Activated CD8-positive, alpha-beta memory T cell treated with anti-CD3 and anti-CD28 coated beads for 48 hours (primary cell): Measurements from ENCODE around the gene KLKB1.
"Not testable (repeated sequence)": the region's sequence is repeated elsewhere in the genome, so short reads cannot be mapped to it uniquely, and the experiment has no call there.

Experiments
- DNase-seq, 3 experiments: peaks; one replicate each; pipeline ENCODE4 v3.0.0-alpha.2; 2020; ENCODE audit warnings: low read depth in 2 of 3, low spot score in 2 of 3

The KLKB1 gene

GRCh38 chr4:186264660-186265059 lies 37.4 kb downstream of the KLKB1 start:
- no peak for DNase-seq

DNA sequence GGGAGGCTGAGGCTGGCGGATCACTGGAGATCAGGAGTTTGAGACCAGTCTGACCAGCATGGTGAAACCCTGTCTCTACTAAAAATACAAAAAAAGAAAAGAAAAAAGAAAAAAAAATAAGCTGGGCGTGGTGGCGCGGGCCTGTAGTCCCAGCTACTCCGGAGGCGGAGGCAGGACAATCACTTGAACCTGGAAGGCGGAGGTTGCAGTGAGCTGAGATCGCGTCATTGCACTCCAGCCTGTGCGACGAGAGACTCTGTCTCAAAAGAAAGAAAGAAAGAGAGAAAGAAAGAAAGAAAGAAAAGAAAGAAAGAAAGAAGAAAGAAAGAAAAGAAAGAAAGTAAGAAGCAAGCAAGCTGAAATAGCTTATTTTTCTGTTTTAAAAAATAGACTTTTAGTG lies 37.9 kb downstream of the KLKB1 start:
- not testable (repeated sequence) for DNase-seq

DNA sequence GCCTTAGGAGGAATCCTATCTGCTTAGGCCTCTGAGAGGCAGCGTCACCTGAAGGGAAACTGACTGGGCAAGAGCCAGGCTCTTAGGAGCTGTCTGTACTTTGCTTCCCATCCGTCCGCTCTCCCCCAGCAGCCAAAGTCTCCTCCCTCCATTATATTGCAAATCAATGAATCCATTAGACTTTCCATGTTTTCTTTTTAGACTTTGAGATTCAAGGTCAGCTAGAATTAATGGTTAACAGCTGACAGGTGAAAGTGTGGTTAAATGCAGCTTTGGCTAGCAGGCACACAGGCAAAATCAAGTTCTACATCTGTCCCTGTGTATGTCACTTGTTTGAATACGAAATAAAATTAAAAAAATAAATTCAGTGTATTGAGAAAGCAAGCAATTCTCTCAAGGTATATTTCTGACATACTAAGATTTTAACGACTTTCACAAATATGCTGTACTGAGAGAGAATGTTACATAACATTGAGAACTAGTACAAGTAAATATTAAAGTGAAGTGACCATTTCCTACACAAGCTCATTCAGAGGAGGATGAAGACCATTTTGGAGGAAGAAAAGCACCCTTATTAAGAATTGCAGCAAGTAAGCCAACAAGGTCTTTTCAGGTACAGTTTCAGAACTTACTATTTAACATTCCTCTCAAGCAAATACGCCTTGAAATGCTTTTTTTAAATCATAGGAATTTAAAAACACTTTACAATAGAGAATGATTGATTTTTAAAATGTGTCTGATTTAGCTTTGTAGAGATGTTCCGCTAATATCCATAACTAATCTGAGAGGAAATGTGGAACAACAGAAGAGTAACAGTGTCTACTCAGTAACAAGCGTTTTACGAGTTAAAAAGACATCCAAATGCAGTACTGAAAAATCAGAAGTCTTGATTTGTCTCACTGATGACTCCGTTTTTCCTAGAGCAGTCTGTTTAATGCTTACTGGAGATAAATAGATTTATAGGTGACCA lies 38.7 kb downstream of the KLKB1 start, which contains the start of gene F11:
Gene F11, plus strand, starts transcription at position 507 of the 970 bp plus-strand sequence. CDS start 948 bp downstream, outside the sequence.
- DNase-seq, result no peak

GRCh38 chr4:186266729-186267456 lies 39.6 kb downstream of the KLKB1 start:
- no peak for DNase-seq

DNA sequence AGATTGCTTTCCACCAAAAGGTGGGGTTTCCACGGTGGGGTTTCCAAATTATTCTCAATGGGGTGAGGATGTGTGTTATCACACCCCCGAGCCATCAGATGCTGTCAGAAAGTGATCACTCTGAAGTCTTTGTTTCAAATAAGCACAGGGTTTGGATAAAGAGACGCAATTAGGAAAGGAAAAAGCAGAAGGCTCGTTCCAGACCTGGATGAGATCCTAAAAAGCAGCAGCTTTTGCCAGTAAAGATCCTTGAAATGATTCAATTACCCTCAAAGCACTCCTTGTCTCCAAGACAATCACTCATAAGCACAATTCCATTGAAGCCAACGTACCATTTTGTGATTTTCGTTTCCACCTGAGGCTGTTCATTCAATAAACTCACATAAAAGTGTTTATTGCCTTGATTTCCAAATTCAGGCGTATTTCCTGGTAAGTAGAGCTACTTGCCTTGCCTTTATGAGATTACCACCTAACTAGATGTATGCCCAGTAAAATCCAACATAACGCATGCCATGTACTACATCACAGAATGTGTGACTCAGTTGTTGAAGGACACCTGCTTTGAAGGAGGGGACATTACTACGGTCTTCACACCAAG lies 43.9 kb downstream of the KLKB1 start:
- DNase-seq, result no peak

- no peak for DNase-seq
These were observed 45.5 kb downstream of the KLKB1 start for GRCh38 chr4:186272699-186273391.

DNA sequence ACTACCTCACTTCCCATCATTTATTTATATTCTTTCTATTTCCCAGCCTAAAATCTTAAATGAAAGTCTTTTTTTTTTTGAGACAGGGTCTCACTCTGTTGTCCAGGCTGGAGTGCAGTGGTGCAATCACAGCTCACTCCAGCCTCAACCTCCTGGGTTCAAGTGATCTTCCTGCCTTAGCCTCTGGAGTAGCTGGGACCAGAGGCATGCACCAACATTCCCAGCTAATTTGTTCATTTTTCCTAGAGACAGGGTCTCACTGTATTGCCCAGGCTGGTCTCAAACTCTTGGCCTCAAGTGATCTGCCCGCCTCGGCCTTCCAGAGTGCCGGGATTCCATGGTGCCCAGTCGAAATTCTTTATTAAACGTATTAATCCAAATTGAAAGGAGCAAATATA lies 46.1 kb downstream of the KLKB1 start:
- DNase-seq, result not testable (repeated sequence)

GRCh38 chr4:186283311-186283710 lies 56.0 kb downstream of the KLKB1 start:
- no peak for DNase-seq

DNA sequence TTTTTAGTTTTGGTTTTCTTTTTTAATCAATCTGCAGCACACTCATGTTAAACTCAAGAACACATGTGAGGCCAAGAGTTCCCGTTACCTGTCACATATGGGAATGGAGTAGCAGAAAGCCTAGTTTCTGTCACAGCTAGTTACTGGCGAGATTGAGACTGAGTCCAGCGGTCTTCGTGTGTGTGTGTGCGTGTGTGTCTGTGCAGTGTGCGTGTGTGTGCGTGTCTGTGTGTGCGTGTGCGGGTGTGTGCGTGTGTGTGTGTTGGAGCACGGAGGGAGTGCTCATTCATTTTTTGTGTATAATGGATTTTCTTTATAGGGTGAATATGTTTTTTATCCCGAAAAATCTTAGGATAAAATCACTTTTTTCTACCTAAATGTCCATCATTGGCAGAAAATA lies 57.8 kb downstream of the KLKB1 start:
- no peak for DNase-seq

GRCh38 chr4:186286581-186286980 lies 59.3 kb downstream of the KLKB1 start:
- no peak for DNase-seq

GRCh38 chr4:186291256-186291890 lies 64.1 kb downstream of the KLKB1 start:
- no peak for DNase-seq

- DNase-seq, result no peak
These were observed 66.9 kb downstream of the KLKB1 start for GRCh38 chr4:186294160-186294559.

- no peak for DNase-seq
These were observed 69.2 kb downstream of the KLKB1 start for GRCh38 chr4:186296481-186296880.

DNA sequence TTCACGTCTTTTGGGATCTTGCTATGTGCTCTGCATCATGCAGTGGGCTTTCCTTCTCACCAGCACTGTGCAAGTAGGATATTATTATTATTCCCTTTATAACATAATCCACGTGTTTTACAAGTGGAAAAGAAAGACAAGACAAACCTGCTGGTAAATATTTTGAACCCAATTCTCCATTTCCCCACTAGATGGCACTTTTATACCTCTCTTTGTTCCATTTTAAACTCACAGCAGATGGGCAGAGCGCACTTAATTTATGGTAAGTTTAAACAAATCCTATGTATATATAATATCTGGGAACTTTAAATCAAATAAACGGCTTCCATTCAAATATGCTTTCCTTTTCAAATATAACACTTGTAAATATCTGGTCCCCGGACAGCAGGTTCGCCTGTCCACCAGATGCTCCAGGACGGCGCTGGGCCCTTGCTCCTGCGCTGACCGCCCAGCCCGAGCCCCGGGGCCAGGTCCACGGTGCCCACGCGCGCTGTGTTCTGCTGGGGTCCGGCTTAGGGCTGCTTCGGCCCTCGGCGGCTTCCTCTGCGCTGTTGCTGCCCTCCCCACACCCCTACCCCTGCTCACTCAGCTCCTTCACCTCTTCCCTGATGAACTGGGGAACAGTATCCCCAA lies 69.8 kb downstream of the KLKB1 start:
- no peak for DNase-seq

DNA sequence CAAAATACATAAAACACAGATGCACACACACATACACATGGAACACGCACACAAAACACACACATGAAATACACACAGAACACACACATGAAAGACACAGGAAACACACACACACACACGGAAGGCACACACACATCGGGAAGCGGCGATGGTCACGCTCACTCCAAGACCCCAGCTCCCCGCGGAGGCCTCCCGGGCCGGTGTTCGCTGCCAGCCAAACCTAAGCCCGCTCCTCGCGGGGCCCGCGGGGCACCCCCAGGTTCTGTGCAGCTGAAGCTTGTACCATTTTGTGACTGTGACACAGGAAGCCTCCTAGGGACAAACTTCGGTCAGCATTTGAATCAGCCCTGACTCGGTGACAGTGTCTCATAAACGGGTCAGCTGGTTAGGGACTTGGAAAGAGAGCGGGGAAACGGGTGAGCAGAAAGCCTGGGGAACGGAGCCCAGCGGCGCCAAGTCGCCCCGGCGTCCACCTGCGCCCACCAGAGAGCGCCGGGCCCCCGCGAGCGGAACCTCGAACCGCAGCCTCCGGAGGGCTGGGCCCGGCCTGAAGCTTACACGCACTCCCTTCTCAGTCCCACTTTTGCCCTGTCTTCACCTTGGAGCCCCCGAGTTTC lies 70.8 kb downstream of the KLKB1 start:
- no peak for DNase-seq

DNA sequence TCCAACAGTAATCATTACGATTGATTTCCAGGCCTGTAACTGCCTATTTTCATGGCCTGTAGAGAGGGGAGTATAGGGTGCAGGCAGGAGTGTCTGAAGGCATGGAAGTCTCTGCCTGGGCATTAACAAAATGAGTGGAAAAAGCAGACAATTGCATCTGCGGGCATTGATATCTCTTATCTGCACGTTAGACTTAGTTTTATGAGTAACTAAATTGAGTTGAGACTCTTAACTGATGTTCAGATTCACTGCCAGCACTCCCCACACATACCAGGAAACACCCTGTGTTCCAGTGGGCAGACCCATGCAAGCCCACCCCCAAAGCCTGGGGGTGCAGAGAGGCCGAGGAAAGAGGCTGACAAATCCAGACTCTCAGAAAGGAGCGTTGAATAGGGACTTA lies 72.0 kb downstream of the KLKB1 start:
- DNase-seq, result no peak

- DNase-seq, result no peak
These were observed 73.5 kb downstream of the KLKB1 start for GRCh38 chr4:186300659-186301390.

GRCh38 chr4:186304216-186304615 lies 76.9 kb downstream of the KLKB1 start:
- no peak for DNase-seq
